ENCODE data around the gene NSDHL.

The NSDHL gene

DNA sequence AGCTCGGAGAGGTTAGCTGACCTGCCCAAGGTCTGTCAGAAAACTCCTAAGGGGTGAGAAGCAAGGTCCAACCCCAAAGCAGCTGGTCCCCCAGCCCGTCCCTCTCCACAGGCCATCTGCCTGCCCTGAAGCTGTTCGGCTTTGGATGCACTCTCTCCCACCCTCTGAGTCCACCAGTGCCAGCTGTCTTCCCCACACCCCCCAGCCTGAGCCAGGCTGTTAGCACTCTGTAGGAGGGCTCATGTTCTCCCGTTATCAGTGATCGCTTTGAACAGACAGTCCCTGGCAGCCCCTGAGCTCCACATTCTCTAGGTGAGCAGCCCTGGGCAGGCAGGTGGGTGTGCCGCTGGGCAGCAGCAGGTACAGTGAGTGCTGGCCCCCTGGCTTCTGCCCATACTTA lies 83.0 kb downstream of the NSDHL start:
- no peak for DNase-seq (ENCODE audit: low read depth)

DNA sequence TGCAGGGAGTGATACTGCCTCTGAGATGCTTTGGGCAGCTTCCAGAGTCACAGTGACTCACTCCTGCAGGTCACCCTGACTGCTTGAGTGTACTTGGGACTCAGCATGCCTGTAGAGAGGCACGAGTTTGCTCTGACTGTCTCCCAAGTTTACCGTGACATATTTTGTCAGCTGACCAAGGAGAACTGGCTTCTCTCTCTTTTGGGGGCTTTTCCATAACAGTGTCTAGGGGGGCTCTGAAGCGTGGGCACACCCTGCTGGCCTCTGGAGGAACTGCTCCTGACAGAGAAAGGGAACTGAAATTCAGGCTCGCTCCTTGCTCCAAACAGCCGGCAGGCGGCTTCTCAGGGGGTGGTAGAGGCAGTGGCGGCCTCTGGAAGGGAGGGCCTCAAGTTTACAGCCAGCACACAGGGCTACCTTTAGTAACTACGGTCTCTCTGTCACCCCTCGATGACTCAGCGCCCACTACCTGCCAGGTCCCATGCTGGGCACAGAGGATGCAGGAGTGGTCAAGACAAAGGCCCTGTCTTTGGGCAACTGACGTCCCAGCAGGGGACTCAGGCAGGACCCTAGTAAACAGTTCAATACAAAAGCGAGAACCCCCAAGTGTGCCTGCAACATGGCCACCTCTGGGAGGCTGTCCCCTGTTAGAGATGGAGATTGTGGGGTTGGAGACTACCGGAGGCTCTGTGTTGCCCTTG lies 84.8 kb downstream of the NSDHL start:
- no peak for DNase-seq (ENCODE audit: low read depth)

DNA sequence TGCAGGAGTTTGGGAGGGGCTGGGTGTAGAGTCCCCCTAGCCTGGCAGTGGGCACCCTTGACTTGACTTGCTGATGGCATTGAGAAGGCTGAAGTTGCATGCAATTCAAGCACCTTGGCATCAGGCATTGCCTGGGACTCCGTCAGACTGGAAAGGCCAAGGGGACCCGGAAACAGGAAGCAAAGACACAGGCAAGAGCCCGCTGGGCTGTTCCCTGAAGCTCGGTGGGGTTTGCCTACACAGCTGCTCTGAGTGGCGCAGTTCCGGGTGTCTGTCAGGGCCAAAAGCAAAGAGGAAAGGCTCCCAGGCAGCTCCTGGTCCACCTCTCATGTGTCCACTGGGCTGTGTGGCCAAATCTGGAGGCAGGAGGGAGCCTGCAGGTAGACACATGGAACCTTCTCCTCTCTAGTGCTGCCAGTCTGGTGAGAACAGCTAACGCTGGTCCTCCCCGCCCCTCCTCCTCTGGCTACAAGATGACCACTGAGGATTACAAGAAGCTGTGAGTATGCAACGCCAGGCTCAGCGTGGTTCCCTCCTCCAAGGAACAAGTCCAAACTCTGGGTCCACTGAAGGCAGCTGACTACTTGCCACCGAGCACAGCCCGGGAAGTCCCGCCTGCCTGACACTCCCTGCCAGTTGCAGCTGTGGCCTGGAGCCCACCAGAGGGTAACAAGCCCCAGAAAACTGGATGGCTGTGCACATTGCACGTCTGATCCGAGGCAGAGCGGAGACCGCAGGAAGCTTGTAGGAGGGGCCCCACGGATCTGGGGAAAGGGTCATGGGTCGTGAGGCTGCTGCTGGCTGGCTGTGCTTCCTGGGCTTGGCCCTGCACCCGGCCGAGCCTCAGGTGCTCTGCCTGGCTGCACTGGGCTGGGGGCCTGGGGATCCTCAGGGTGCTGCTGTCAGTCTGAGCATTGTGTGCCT lies 87.1 kb downstream of the NSDHL start:
- DNase-seq (ENCODE audit: low read depth): no peak

DNA sequence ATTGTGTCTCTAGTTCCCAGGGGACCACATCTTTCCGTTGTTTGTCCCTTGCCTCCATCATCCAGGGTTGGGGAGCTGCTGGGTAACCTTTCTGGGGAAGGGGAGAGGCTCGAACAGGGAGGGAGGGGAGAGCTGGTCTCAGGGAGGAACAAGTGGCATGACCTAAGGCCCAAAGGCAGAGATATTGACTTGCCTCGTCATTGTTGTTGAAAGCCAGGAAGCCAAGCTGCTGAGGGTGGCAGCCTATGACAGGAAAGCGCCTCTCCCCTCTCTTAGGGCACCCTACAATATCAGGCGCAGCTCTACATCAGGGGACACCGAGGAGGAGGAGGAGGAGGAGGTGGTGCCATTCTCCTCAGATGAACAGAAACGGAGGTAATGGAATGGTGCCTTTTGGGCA lies 87.8 kb downstream of the NSDHL start:
- no peak for DNase-seq (ENCODE audit: low read depth)

All from GM04503 (cell line).